GM19397 (cell line): ENCODE measurements around the gene ARFGEF3.

ENCODE experiments used
- ATAC-seq: cut with Tn5 transposase; IDR thresholded peaks from one replicate; pipeline ENCODE4 v1.9.1; 2021; ENCODE audit warnings: mild to moderate bottlenecking, moderate library complexity; ENCODE audit not compliant: unreplicated experiment

Gene ARFGEF3

GRCh38 chr6:138161088-138161337, 726 bp upstream of the ARFGEF3 start:
- ATAC-seq: no peak

- peak; percentile 26 for ATAC-seq
Observed at GRCh38 chr6:138162111-138162954, 594 bp downstream of the ARFGEF3 start.

- no peak for ATAC-seq
Observed at GRCh38 chr6:138162955-138163575, 1.3 kb downstream of the ARFGEF3 start.

- ATAC-seq: no peak
Observed at GRCh38 chr6:138175596-138175995, 13.9 kb downstream of the ARFGEF3 start.

GRCh38 chr6:138176652-138177232, 15.0 kb downstream of the ARFGEF3 start:
- ATAC-seq: no peak

GRCh38 chr6:138182939-138183789, 21.4 kb downstream of the ARFGEF3 start:
- no peak for ATAC-seq

GRCh38 chr6:138183790-138184134, 22.0 kb downstream of the ARFGEF3 start:
- no peak for ATAC-seq

- ATAC-seq: no peak
Observed at GRCh38 chr6:138184230-138184629, 22.5 kb downstream of the ARFGEF3 start.

- ATAC-seq: no peak
Observed at GRCh38 chr6:138187156-138187555, 25.4 kb downstream of the ARFGEF3 start.

GRCh38 chr6:138188278-138188941, 26.7 kb downstream of the ARFGEF3 start:
- no peak for ATAC-seq

- no peak for ATAC-seq
Observed at GRCh38 chr6:138194287-138194686, 32.5 kb downstream of the ARFGEF3 start.

GRCh38 chr6:138196122-138196738, 34.5 kb downstream of the ARFGEF3 start:
- ATAC-seq: no peak

GRCh38 chr6:138197570-138197969, 35.8 kb downstream of the ARFGEF3 start:
- no peak for ATAC-seq

GRCh38 chr6:138198430-138199091, 36.8 kb downstream of the ARFGEF3 start:
- no peak for ATAC-seq

- ATAC-seq: no peak
Observed at GRCh38 chr6:138201836-138202235, 40.1 kb downstream of the ARFGEF3 start.

- ATAC-seq: no peak
Observed at GRCh38 chr6:138203315-138203714, 41.6 kb downstream of the ARFGEF3 start.

GRCh38 chr6:138204303-138204702, 42.6 kb downstream of the ARFGEF3 start:
- ATAC-seq: no peak

- ATAC-seq: no peak
Observed at GRCh38 chr6:138204792-138205384, 43.1 kb downstream of the ARFGEF3 start.

GRCh38 chr6:138205437-138206094, 43.8 kb downstream of the ARFGEF3 start:
- no peak for ATAC-seq
